Fibroblast of peridontal ligament (primary cell): ENCODE data around the gene FAM13B.
A peak's percentile ranks its signal among the peaks of the same experiment; 100 is the strongest.
"Not testable (repeated sequence)": the region's sequence is repeated elsewhere in the genome, so short reads cannot be mapped to it uniquely, and the experiment has no call there.

Source experiments
- DNase-seq: peaks from one replicate; pipeline ENCODE4 v3.0.0-alpha.2; 2010; ENCODE audit errors: extremely low read depth

FAM13B gene

GRCh38 chr5:137960819-137961218, 72.1 kb downstream of the FAM13B start:
- DNase-seq = no peak

GRCh38 chr5:137960141-137960540, 72.7 kb downstream of the FAM13B start:
- no peak for DNase-seq

GRCh38 chr5:137959488-137959887, 73.4 kb downstream of the FAM13B start:
- DNase-seq = no peak

- no peak for DNase-seq
These were observed 74.9 kb downstream of the FAM13B start for GRCh38 chr5:137957948-137958347.

GRCh38 chr5:137954131-137954879, 78.6 kb downstream of the FAM13B start:
- DNase-seq = peak; percentile 89

- DNase-seq = no peak
These were observed 87.1 kb downstream of the FAM13B start for GRCh38 chr5:137945825-137946224.

GRCh38 chr5:137944280-137944679, 88.6 kb downstream of the FAM13B start:
- not testable (repeated sequence) for DNase-seq

GRCh38 chr5:137939331-137939730, 93.5 kb downstream of the FAM13B start:
- no peak for DNase-seq

- DNase-seq = no peak
These were observed 94.1 kb downstream of the FAM13B start for GRCh38 chr5:137938751-137939143.

GRCh38 chr5:137937994-137938750, 94.7 kb downstream of the FAM13B start:
- DNase-seq = no peak

GRCh38 chr5:137935694-137936093, 97.2 kb downstream of the FAM13B start:
- DNase-seq = no peak

GRCh38 chr5:137935190-137935589, 97.7 kb downstream of the FAM13B start:
- DNase-seq = no peak

- peak; percentile 44 for DNase-seq
These were observed 99.4 kb downstream of the FAM13B start for GRCh38 chr5:137933491-137933911.

- DNase-seq = no peak
These were observed 100.1 kb downstream of the FAM13B start for GRCh38 chr5:137932800-137933199.

- peak; percentile 58 for DNase-seq
These were observed 109.0 kb downstream of the FAM13B start for GRCh38 chr5:137923856-137924255.

GRCh38 chr5:137921931-137922330, 110.9 kb downstream of the FAM13B start:
- DNase-seq = no peak

- no peak for DNase-seq
These were observed 116.0 kb downstream of the FAM13B start for GRCh38 chr5:137916923-137917322.

- no peak for DNase-seq
These were observed 118.1 kb downstream of the FAM13B start for GRCh38 chr5:137914758-137915157.

- DNase-seq = no peak
These were observed 130.3 kb downstream of the FAM13B start for GRCh38 chr5:137902408-137903133.

- DNase-seq = no peak
These were observed 131.7 kb downstream of the FAM13B start for GRCh38 chr5:137901011-137901817.

- DNase-seq = no peak
These were observed 133.4 kb downstream of the FAM13B start for GRCh38 chr5:137899493-137899892.

- DNase-seq = no peak
These were observed 136.3 kb downstream of the FAM13B start for GRCh38 chr5:137896560-137896959.
